Measurements from ENCODE around the gene VPS37C.
"Not testable (repeated sequence)": the region's sequence is repeated elsewhere in the genome, so short reads cannot be mapped to it uniquely, and the experiment has no call there.

The VPS37C gene

DNA sequence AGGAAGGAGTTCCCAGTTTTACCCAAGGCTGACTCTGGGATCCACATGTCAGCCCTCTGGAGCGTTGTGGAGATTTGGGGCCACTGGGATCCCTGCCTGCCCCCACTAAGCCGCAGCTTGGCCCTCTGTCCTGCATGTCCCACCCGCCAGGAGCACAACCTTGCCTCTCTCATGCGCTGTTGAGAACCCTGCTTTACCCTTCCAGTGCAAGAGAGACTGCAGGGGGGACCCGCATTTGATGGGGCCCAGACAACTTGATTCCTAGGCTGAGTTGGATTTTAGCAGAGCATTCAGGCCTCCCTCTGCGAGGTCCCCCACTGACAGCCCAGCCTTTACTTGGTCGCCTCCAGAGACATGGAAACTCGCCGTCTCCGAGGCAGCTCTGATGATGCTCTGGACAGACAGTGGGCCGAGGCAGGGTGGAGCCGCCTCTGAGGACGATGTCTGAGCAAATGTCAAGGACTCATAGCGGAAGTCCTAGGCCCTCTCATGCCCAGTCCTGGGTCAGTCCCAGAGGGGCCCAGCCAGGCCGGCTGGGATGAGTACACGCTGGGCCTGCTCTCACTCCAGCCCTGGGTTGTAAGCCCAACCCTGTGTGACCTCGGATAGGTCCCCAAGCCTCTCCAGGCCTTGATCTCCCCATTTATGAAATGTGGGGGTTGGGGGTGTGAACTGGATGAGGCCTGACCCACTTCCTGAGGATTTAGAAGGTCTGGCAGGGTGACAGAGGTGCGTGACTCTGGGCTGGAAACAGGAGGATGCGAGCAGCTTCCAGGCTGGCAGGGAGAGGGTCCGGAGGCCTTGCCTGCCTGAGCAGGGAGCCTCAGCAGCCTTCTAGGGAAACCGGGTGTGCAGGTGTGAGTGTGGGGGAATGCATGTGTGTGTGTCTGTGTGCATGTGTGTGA, 58.3 kb downstream of the VPS37C start:
- DNase-seq (ENCODE audit: insufficient read length, low spot score) (no peak), FAIRE-seq (no peak)
- TF ChIP-seq, protein P1, sequence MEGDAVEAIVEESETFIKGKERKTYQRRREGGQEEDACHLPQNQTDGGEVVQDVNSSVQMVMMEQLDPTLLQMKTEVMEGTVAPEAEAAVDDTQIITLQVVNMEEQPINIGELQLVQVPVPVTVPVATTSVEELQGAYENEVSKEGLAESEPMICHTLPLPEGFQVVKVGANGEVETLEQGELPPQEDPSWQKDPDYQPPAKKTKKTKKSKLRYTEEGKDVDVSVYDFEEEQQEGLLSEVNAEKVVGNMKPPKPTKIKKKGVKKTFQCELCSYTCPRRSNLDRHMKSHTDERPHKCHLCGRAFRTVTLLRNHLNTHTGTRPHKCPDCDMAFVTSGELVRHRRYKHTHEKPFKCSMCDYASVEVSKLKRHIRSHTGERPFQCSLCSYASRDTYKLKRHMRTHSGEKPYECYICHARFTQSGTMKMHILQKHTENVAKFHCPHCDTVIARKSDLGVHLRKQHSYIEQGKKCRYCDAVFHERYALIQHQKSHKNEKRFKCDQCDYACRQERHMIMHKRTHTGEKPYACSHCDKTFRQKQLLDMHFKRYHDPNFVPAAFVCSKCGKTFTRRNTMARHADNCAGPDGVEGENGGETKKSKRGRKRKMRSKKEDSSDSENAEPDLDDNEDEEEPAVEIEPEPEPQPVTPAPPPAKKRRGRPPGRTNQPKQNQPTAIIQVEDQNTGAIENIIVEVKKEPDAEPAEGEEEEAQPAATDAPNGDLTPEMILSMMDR (IDR thresholded peaks at IDR 0.05; ENCODE audit: insufficient read depth, missing control alignments) = no peak

DNA sequence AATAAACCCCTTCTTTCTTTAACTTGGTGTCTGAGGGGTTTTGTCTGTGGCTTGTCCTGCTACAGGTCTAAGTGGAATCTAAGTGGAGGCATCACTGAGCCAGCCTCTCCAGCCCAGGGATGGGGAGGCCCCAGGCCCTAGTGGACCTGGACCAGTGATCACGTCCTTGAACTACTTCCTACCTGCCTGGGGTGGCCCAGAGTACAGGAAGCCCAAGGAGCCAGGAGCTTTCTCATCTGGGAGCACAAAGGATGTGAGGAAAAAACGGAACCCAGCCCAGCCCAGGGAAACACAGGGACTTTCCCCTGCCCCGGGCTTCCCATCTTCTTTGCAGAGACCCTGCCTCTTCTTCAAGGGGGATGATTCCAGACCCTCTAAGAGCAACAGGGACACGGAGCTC, 62.4 kb downstream of the VPS37C start:
- FAIRE-seq (no peak), DNase-seq (ENCODE audit: insufficient read length, low spot score) (no peak)
- TF ChIP-seq, protein P1 (IDR thresholded peaks at IDR 0.05; ENCODE audit: insufficient read depth, missing control alignments) = no peak

DNA sequence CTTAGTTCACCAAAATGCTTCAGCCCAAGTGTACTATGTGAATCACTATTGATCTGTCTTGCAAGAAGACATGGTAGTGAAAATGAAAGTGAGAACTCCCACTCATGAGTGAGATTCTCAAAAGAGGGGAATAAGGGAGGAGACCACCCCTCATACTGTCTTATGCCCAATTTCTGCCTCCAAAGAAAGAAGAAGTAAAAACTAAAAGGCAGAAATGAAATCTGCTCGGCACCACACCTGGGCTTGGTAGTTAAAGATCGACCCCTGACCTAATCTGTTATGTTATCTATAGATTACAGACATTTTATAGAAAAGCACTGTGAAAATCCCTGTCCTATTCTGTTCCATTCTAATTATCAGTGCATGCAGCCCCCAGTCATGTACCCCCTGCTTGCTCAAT, 63.0 kb downstream of the VPS37C start:
- FAIRE-seq = not testable (repeated sequence)

DNA sequence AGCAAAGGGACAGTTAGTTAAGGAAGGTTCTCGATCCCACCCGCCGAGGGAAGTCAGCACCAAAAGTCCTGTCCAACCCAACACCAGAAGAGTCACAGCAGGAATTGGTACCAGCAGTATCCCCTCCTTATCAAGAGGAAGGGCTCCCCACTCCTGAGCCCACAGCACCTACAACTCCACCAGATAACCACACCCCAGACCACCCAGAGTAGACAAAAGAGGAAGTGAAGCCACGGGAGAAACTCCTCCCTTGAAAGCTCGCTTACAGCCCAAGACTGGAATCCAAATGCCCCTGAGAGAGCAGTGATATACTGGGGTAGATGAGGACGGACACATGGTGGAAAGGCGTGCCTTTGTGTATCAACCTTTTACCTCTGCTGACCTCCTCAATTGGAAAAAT, 66.2 kb downstream of the VPS37C start:
- FAIRE-seq = no peak

More for the DNA sequence above, 63.0 kb downstream of the VPS37C start:
- not testable (repeated sequence) for DNase-seq (ENCODE audit: insufficient read length, low spot score)

DNA sequence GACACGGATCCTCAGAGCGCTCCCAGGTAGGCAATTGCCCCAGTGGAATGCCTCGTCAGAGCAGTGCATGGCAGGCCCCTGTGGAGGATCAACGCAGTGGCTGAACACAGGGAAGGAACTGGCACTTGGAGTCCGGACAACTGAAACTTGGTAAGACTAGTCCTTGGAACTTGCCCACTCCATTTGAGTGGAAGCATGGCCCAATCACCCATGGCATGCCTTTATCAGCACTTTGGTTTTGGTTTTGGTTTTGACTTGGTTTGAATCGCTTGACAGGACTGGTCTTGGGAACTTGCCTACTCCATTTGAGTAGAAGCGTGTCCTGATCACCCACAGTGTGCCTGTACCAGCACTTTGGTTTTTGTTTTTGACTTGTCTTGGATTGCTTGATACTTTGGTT, 67.1 kb downstream of the VPS37C start:
- not testable (repeated sequence) for DNase-seq (ENCODE audit: insufficient read length, low spot score); FAIRE-seq

More for the DNA sequence above, 66.2 kb downstream of the VPS37C start:
- DNase-seq (ENCODE audit: insufficient read length, low spot score) = no peak
- TF ChIP-seq, protein P1 (IDR thresholded peaks at IDR 0.05; ENCODE audit: insufficient read depth, missing control alignments) = no peak

DNA sequence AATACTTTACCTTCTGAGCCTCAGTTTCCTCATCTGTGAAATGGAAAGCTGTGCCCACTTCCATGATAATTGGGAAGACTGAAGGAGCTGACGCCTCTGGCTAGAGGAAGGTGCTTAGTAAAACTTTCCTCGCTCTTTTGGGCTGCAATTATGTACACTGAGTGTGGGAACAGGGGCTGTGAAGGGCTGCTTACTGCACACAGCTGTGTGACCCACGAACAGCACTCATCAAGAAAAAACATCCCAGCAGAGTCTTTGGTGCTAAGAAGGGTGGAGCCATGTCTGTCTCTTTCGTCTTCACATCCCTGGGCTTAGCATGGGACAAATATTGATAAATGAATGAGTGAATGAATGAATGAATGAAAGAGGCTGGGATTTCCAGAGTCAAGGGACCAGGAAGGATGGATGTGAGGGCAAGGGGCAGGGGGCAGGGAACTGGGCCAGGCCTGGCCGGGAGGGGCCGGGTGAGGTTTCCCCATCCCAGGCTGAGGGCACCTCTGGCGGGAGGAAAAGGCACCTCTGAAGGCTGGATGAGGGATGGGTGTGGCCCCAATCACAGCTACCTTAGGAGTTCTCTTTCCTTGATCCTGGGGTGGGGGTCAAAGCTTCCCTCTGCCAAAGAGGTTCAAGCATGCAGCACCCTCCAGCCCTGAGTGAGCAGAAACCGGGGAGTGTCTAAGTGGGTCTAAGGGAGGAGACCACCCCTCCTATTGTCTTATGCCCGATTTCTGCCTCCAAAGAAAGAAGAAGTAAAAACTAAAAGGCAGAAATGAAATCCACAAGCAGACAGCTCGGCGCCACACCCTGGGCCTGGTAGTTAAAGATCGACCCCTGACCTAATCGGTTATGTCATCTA, 68.1 kb downstream of the VPS37C start:
- TF ChIP-seq, protein P1 (IDR thresholded peaks at IDR 0.05; ENCODE audit: insufficient read depth, missing control alignments) = no peak
- DNase-seq (ENCODE audit: insufficient read length, low spot score) (no peak), FAIRE-seq (no peak)

DNA sequence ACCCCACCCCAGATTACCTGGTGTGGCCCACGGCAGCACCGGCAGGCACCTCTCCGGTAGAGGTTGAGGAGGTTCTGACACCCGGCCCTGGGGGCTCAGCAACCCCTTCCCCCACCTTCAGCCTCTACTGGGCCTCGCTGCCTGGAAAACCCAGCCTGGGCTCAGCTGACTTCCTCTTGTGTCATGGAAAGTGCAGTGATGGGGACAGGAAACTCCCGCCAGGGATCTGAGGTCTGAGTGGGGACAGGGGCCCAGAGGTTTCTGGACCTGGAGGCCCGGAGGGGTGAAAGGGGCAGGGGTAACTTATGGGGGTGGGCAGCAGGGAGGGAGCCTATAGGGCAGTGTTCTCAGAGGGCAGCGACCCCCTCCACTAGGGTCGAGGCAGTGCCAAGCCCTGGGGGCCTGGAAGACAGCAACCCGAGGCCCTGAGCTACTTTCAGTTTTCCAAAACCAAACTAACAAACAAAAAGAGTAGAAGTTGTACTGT, 68.9 kb downstream of the VPS37C start:
- DNase-seq (ENCODE audit: insufficient read length, low spot score) (no peak), FAIRE-seq (no peak)
- TF ChIP-seq, protein P1 (IDR thresholded peaks at IDR 0.05; ENCODE audit: insufficient read depth, missing control alignments) = no peak

All from D721Med (cell line).